GM23338 (cell line): Measurements from ENCODE around the gene NFILZ. TPM values are rescaled to one million over a fixed set of nuclear protein-coding genes. Genes with fewer than 3 reads are reported as not detected.

ENCODE experiments used
- ATAC-seq: fragments of 200-7000 bp; cut with Tn5 transposase; 3 replicates; pipeline ENCODE4 v1.9.1; 2020
- DNase-seq: peaks from one replicate; pipeline ENCODE4 v3.0.0-alpha.2; 2015; ENCODE audit warnings: low spot score
- H2AFZ ChIP-seq: fragments of 200-600 bp; sonication (generic); 2 replicates; pipeline ENCODE4 v1.8.0; 2016; ENCODE audit warnings: antibody characterized with exemption, mild to moderate bottlenecking, moderate library complexity
- H3F3A ChIP-seq: fragments of 200-600 bp; sonication (generic); replicated peaks from 2 replicates; pipeline ENCODE4 v1.8.0; 2017; ENCODE audit warnings: antibody characterized with exemption, mixed run types, low read depth
- H3K27ac ChIP-seq: fragments of 200-600 bp; sonication (generic); 2 replicates; pipeline ENCODE4 v1.6.1; 2016; ENCODE audit warnings: low read depth
- H3K27me3 ChIP-seq: fragments of 200-600 bp; sonication (generic); 2 replicates; pipeline ENCODE4 v1.8.0; 2016; ENCODE audit warnings: mild to moderate bottlenecking, mixed run types, moderate library complexity; ENCODE audit not compliant: insufficient read depth
- H3K36me3 ChIP-seq: fragments of 200-600 bp; sonication (generic); 2 replicates; pipeline ENCODE4 v1.8.0; 2016; ENCODE audit warnings: mild to moderate bottlenecking; ENCODE audit not compliant: insufficient read depth
- H3K4me1 ChIP-seq: fragments of 200-600 bp; sonication (generic); 2 replicates; pipeline ENCODE4 v1.8.0; 2016; ENCODE audit warnings: mild to moderate bottlenecking, moderate library complexity; ENCODE audit not compliant: insufficient read depth
- H3K4me2 ChIP-seq: fragments of 200-600 bp; sonication (generic); 2 replicates; pipeline ENCODE4 v1.7.1; 2017; ENCODE audit warnings: mixed run types
- H3K4me3 ChIP-seq: fragments of 200-600 bp; sonication (generic); 2 replicates; pipeline ENCODE4 v1.6.1; 2016; ENCODE audit warnings: mixed run types
- H3K79me2 ChIP-seq: fragments of 200-600 bp; sonication (generic); replicated peaks from 2 replicates; pipeline ENCODE4 v1.8.0; 2017; ENCODE audit warnings: mild to moderate bottlenecking; ENCODE audit not compliant: insufficient read depth
- H3K9me2 ChIP-seq: fragments of 200-600 bp; sonication (generic); 2 replicates; pipeline ENCODE4 v1.8.0; 2017; ENCODE audit not compliant: insufficient read depth
- H4K20me1 ChIP-seq: fragments of 200-600 bp; sonication (generic); replicated peaks from 2 replicates; pipeline ENCODE4 v1.8.0; 2017; ENCODE audit warnings: mild to moderate bottlenecking; ENCODE audit not compliant: insufficient read depth
- H3K27ac Mint-ChIP-seq: 2 replicates; pipeline ENCODE4 v1.8.0; 2020; ENCODE audit warnings: inconsistent platforms, mild to moderate bottlenecking, moderate library complexity, mixed read lengths
- H3K27me3 Mint-ChIP-seq: 3 replicates; pipeline ENCODE4 v1.8.0; 2022; ENCODE audit warnings: low read depth, mild to moderate bottlenecking, moderate library complexity, mixed read lengths, inconsistent platforms; ENCODE audit not compliant: insufficient read depth, poor library complexity
- H3K36me3 Mint-ChIP-seq: 3 replicates; pipeline ENCODE4 v1.8.0; 2021; ENCODE audit warnings: low read depth, mild to moderate bottlenecking, inconsistent platforms, moderate library complexity, mixed read lengths
- H3K4me1 Mint-ChIP-seq: 3 replicates; pipeline ENCODE4 v1.8.0; 2020; ENCODE audit warnings: mild to moderate bottlenecking, inconsistent platforms, mixed read lengths
- H3K4me3 Mint-ChIP-seq: 3 replicates; pipeline ENCODE4 v1.8.0; 2021; ENCODE audit warnings: moderate library complexity, mild to moderate bottlenecking, inconsistent platforms, mixed read lengths
- H3K9me3 Mint-ChIP-seq: 3 replicates; pipeline ENCODE4 v1.8.0; 2020; ENCODE audit warnings: moderate library complexity, mild to moderate bottlenecking, inconsistent platforms, mixed read lengths
- CREB1 ChIP-seq: fragments of 250-450 bp; sonication (Bioruptor Pico); IDR thresholded peaks from 2 replicates; pipeline ENCODE4 v1.5.0; 2020; ENCODE audit warnings: low read depth, mild to moderate bottlenecking, moderate library complexity
- EZH2 ChIP-seq: fragments of 200-600 bp; sonication (generic); IDR thresholded peaks from one replicate; pipeline ENCODE4 v1.8.0; 2017; ENCODE audit warnings: antibody characterized with exemption, mild to moderate bottlenecking, low read depth; ENCODE audit not compliant: unreplicated experiment
- EZH2phosphoT487 ChIP-seq: fragments of 200-600 bp; sonication (generic); IDR thresholded peaks from one replicate; pipeline ENCODE4 v1.8.1; 2018; ENCODE audit warnings: antibody characterized with exemption; ENCODE audit not compliant: unreplicated experiment
- JUNB ChIP-seq: IDR thresholded peaks from one replicate; pipeline ENCODE4 v1.6.1; 2016; ENCODE audit warnings: antibody characterized with exemption; ENCODE audit not compliant: unreplicated experiment
- POLR2AphosphoS5 ChIP-seq: IDR thresholded peaks from 2 replicates; pipeline ENCODE4 v1.6.1; 2016; ENCODE audit warnings: antibody characterized with exemption, low read depth
- STAT1 ChIP-seq: IDR thresholded peaks from one replicate; pipeline ENCODE4 v1.6.1; 2016; ENCODE audit warnings: antibody characterized with exemption; ENCODE audit not compliant: unreplicated experiment
- ZNF114 ChIP-seq: fragments of 250-450 bp; sonication (Bioruptor Pico); IDR thresholded peaks from 2 replicates; pipeline ENCODE4 v1.5.0; 2020; ENCODE audit warnings: mild to moderate bottlenecking, moderate library complexity
- ZNF331 ChIP-seq: fragments of 250-450 bp; sonication (Bioruptor Pico); IDR thresholded peaks from 2 replicates; pipeline ENCODE4 v1.5.0; 2020; ENCODE audit warnings: low read depth, mild to moderate bottlenecking, moderate library complexity
- polyA plus RNA-seq: library from polyadenylated mRNA; unstranded; fragments of >200 nt; fragmentation: Nextera tagmentation; extraction: Ambion mirVana; gene quantifications from 2 replicates; pipeline ENCODE4 v1.2.1, GENCODE V29; 2016
- total RNA-seq: library from RNA; depleted of rRNA; stranded (reverse); fragments of >200 nt; shearing (Covaris generic); gene quantifications from 2 replicates; pipeline ENCODE4 v1.2.3, GENCODE V29; 2014
- TF ChIP-seq, protein P1 (sequence below): IDR thresholded peaks from 2 replicates; pipeline ENCODE4 v1.6.1; 2016; ENCODE audit warnings: antibody characterized with exemption
- TF ChIP-seq, protein P2 (sequence below), 2 experiments: fragments of 200-600 bp in 1 of 2; sonication (generic) in 1 of 2; conservative IDR thresholded peaks; 2 replicates each; pipeline versions ENCODE4 v1.5.1 to v1.6.1; 2016 to 2017; ENCODE audit warnings: antibody characterized with exemption in 2 of 2, low read depth in 2 of 2, mild to moderate bottlenecking in 2 of 2, moderate library complexity in 1 of 2
- TF ChIP-seq, protein P3 (sequence below): IDR thresholded peaks from one replicate; pipeline ENCODE4 v1.6.1; 2018; ENCODE audit warnings: antibody characterized with exemption; ENCODE audit not compliant: unreplicated experiment

NFILZ gene
- total and polyA plus RNA-seq, 2 experiments from 2014 or later, result not detected

DNA sequence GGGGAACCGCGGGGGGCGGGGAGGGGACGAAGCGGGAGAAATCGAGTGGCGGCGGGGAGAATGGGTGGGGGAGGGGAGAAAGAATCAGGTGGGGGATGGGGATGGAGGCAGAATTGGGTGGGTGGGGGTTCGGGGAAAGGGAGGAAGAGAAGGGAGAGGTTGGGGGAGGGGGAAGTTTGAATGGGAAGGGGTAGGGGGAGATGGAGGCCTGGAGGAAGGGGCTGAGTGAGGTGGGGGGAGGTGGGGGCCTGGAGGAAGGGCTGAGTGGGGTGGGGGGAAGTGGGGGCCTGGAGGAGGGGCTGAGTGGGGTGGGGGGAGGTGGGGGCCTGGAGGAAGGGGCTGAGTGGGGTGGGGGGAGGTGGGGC is 19.5 kb upstream of the NFILZ start (continued):
- TF ChIP-seq, protein P1, sequence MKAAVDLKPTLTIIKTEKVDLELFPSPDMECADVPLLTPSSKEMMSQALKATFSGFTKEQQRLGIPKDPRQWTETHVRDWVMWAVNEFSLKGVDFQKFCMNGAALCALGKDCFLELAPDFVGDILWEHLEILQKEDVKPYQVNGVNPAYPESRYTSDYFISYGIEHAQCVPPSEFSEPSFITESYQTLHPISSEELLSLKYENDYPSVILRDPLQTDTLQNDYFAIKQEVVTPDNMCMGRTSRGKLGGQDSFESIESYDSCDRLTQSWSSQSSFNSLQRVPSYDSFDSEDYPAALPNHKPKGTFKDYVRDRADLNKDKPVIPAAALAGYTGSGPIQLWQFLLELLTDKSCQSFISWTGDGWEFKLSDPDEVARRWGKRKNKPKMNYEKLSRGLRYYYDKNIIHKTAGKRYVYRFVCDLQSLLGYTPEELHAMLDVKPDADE, result no peak
- TF ChIP-seq, protein P2, sequence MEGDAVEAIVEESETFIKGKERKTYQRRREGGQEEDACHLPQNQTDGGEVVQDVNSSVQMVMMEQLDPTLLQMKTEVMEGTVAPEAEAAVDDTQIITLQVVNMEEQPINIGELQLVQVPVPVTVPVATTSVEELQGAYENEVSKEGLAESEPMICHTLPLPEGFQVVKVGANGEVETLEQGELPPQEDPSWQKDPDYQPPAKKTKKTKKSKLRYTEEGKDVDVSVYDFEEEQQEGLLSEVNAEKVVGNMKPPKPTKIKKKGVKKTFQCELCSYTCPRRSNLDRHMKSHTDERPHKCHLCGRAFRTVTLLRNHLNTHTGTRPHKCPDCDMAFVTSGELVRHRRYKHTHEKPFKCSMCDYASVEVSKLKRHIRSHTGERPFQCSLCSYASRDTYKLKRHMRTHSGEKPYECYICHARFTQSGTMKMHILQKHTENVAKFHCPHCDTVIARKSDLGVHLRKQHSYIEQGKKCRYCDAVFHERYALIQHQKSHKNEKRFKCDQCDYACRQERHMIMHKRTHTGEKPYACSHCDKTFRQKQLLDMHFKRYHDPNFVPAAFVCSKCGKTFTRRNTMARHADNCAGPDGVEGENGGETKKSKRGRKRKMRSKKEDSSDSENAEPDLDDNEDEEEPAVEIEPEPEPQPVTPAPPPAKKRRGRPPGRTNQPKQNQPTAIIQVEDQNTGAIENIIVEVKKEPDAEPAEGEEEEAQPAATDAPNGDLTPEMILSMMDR (conservative IDR thresholded peaks at IDR 0.05; ENCODE audit: low read depth in 2 of 2), result no peak
- no peak for TF ChIP-seq ZNF331 (CRISPR knock-in tag)
- TF ChIP-seq, protein P3, sequence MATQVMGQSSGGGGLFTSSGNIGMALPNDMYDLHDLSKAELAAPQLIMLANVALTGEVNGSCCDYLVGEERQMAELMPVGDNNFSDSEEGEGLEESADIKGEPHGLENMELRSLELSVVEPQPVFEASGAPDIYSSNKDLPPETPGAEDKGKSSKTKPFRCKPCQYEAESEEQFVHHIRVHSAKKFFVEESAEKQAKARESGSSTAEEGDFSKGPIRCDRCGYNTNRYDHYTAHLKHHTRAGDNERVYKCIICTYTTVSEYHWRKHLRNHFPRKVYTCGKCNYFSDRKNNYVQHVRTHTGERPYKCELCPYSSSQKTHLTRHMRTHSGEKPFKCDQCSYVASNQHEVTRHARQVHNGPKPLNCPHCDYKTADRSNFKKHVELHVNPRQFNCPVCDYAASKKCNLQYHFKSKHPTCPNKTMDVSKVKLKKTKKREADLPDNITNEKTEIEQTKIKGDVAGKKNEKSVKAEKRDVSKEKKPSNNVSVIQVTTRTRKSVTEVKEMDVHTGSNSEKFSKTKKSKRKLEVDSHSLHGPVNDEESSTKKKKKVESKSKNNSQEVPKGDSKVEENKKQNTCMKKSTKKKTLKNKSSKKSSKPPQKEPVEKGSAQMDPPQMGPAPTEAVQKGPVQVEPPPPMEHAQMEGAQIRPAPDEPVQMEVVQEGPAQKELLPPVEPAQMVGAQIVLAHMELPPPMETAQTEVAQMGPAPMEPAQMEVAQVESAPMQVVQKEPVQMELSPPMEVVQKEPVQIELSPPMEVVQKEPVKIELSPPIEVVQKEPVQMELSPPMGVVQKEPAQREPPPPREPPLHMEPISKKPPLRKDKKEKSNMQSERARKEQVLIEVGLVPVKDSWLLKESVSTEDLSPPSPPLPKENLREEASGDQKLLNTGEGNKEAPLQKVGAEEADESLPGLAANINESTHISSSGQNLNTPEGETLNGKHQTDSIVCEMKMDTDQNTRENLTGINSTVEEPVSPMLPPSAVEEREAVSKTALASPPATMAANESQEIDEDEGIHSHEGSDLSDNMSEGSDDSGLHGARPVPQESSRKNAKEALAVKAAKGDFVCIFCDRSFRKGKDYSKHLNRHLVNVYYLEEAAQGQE, result no peak
- no peak for TF ChIP-seq CREB1 (CRISPR knock-in tag)
- no peak for TF ChIP-seq STAT1
- no peak for TF ChIP-seq JUNB
- no peak for TF ChIP-seq POLR2AphosphoS5
- no peak for TF ChIP-seq EZH2
- no peak for TF ChIP-seq EZH2phosphoT487

DNA sequence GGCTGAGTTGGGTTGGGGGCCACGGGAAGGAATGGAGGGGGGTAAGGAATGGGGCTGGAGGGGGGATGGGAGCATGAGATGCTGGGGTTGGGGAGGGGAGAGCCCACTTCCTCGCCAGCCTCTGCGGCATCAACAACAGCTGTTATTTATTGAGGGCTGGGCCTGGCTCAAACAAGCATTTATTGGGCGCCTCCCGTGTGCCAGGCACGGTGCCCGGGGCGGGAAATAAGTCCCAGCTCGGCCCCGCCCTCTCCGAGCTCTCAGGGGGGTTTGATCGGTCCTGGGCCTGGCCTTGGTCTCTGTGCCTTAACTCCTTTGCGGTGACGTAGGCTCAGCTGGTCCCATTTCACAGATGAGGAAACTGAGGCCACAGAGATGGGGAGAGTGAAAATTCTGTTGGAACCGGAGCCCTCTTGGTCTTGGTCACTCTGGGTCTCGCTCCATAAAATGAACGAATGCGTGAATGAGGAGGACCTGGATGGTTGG is 19.0 kb upstream of the NFILZ start:
- no peaks in the 10 kb centered on the region for H3K9me2 ChIP-seq
- peak overlapping the region; percentile 18; the same call in 1 of the 2 replicates for H3K4me3 ChIP-seq
- peak overlapping the region; percentile 56 for H3K4me3 Mint-ChIP-seq
- no peak overlapping the region for H2AFZ ChIP-seq
- H4K20me1 ChIP-seq, result no peaks in the 10 kb centered on the region
- H3K4me1 ChIP-seq, result peaks cover 22% of the 10 kb centered on the region
- peaks cover 10% of the 10 kb centered on the region for H3F3A ChIP-seq
- H3K27ac ChIP-seq, result peak overlapping the region; percentile 94
- DNase-seq (peak; percentile 59), ATAC-seq (no peak)
- H3K4me1 Mint-ChIP-seq, result peaks cover 31% of the 10 kb centered on the region
- H3K9me3 Mint-ChIP-seq, result peaks cover 8% of the 10 kb centered on the region; the same call in 2 of the 3 replicates
- peaks cover 19% of the 10 kb centered on the region for H3K36me3 Mint-ChIP-seq
- peak overlapping the region; percentile 66; the same call in 1 of the 2 replicates for H3K27ac Mint-ChIP-seq
- H3K27me3 Mint-ChIP-seq, result peaks cover 41% of the 10 kb centered on the region
- H3K27me3 ChIP-seq, result no peaks in the 10 kb centered on the region
- H3K36me3 ChIP-seq, result peaks cover 5% of the 10 kb centered on the region; the same call in 1 of the 2 replicates
- H3K4me2 ChIP-seq, result peak overlapping the region; percentile 75
- H3K79me2 ChIP-seq, result peaks cover 35% of the 10 kb centered on the region
- TF ChIP-seq, protein P3, result no peak
- TF ChIP-seq STAT1, result no peak
- no peak for TF ChIP-seq ZNF114 (CRISPR knock-in tag)
- TF ChIP-seq, protein P2 (conservative IDR thresholded peaks at IDR 0.05; ENCODE audit: low read depth in 2 of 2), result no peak
- no peak for TF ChIP-seq POLR2AphosphoS5
- no peak for TF ChIP-seq EZH2phosphoT487
- TF ChIP-seq, protein P1, result no peak
